ENCODE data around the gene GALNT14.

DNA sequence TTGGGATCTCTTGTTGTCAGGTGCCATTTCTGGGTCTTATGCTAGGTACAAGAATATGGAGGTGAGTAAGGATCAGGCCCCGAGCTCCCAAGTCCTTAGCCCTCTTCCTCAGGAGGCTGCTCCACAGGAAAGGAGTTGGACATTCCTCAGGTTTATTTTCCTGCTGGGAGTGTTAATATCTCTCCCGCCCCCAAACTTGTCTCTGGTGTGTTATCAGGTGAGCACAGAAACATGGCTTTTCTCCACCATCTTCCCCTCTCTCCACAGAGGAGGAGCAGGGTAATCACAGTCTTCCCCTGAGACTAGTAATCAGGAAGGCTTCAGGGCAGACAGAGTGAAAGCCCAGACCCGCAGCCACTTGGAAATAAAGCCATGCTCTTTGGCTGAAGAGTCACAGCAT is 257.7 kb downstream of the GALNT14 start:
- TF ChIP-seq, protein P1, sequence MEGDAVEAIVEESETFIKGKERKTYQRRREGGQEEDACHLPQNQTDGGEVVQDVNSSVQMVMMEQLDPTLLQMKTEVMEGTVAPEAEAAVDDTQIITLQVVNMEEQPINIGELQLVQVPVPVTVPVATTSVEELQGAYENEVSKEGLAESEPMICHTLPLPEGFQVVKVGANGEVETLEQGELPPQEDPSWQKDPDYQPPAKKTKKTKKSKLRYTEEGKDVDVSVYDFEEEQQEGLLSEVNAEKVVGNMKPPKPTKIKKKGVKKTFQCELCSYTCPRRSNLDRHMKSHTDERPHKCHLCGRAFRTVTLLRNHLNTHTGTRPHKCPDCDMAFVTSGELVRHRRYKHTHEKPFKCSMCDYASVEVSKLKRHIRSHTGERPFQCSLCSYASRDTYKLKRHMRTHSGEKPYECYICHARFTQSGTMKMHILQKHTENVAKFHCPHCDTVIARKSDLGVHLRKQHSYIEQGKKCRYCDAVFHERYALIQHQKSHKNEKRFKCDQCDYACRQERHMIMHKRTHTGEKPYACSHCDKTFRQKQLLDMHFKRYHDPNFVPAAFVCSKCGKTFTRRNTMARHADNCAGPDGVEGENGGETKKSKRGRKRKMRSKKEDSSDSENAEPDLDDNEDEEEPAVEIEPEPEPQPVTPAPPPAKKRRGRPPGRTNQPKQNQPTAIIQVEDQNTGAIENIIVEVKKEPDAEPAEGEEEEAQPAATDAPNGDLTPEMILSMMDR (IDR thresholded peaks at IDR 0.05): no peak
- TF ChIP-seq POLR2A (IDR thresholded peaks at IDR 0.05): no peak
- no peak for TF ChIP-seq POLR2AphosphoS5 (IDR thresholded peaks at IDR 0.05; ENCODE audit: insufficient read depth in 1 of 2, low read depth in 1 of 2)

Measured in vagina (tissue), 2 donors.